Breast epithelium (tissue), 3 donors: ENCODE measurements around the gene CENPS.

Experiments
- CTCF ChIP-seq, 3 donors: fragments of 450-650 bp; IDR thresholded peaks; one replicate each; pipeline ENCODE4 v1.5.1; 2016 to 2017; ENCODE audit warnings: antibody characterized with exemption in 3 of 3, mild to moderate bottlenecking in 3 of 3, moderate library complexity in 3 of 3
- POLR2A ChIP-seq: fragments of 450-650 bp; IDR thresholded peaks from one replicate; pipeline ENCODE4 v1.6.1; 2016; ENCODE audit warnings: antibody characterized with exemption, mild to moderate bottlenecking, moderate library complexity
- POLR2AphosphoS5 ChIP-seq, 3 donors: sonication (generic); formaldehyde crosslinking; IDR thresholded peaks; one replicate each; pipeline ENCODE4 v1.6.1; 2017; ENCODE audit warnings: antibody characterized with exemption in 3 of 3

GRCh38 chr1:10446790-10447422, 16.7 kb downstream of the CENPS start:
- TF ChIP-seq CTCF (IDR thresholded peaks at IDR 0.05) (no peak), POLR2A (no peak), POLR2AphosphoS5 (IDR thresholded peaks at IDR 0.05) (no peak)
